Stimulated activated CD4-positive, alpha-beta T cell treated with anti-CD3 and anti-CD28 coated beads, Interleukin-2, amount 100 ng/mL, for 4 hours (primary cell): ENCODE results near the gene TREM1.
A peak's percentile ranks its signal among the peaks of the same experiment; 100 is the strongest.

Experiments used
- DNase-seq: peaks from one replicate; pipeline ENCODE4 v3.0.0-alpha.2; 2020; ENCODE audit warnings: low read depth

TREM1 gene

GRCh38 chr6:41294214-41294872 is 7.9 kb upstream of the TREM1 start:
- DNase-seq, result no peak

DNA sequence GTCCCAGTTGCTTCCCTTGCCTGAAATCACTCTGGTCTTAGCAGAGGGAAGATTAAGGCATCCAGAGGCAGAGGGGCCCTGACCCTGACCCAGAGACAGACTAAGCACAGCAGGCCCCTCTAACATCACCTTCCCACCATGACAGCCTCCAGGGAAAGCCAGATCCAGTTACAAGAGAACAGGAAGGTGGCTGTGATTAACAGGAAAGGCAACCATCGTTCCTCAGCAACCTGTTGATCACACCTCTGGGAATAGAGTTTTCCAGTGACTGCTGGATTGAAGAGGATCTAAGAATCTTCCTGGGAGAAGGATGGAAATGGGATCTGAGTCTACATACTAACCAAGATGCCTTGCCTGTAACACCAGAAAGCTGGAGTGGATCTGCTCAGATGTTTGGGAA is 5.2 kb upstream of the TREM1 start:
- DNase-seq, result no peak

DNA sequence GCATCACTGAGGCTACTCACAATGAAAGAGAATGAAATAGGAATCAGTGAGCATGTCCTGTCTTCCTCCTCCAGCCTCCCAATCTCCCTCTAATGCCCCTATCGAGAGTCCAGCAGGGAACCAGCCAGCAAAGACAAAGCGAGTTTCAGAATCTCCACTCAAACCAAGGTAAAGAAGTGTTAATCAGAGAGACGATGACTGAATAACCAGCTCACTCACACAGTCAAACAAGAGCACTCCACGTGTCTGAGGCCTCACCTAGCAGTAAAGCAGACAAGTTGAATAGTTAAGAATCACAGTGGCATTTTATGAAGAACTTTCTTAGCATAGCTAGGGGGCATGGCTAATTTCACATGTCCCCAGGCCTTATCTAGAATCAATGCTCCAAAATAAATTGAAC is 3.3 kb upstream of the TREM1 start:
- no peak for DNase-seq

DNA sequence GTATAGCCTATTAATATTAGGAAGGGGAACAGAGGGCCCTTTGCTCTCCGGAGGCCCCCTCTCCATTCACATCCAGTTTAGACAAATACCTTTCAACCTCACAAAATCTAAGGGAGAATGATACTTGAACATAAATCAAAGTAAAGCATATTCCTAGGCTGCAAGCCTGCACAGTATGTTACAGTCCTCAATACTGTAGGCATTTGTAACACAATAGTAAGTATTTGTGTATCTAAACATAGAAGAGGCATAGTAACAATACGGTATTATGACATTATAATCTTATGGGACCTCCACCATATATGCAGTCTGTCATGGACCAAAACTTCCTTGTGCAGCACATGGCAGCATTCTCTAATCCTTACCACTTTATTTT is 2.3 kb upstream of the TREM1 start:
- no peak for DNase-seq

DNA sequence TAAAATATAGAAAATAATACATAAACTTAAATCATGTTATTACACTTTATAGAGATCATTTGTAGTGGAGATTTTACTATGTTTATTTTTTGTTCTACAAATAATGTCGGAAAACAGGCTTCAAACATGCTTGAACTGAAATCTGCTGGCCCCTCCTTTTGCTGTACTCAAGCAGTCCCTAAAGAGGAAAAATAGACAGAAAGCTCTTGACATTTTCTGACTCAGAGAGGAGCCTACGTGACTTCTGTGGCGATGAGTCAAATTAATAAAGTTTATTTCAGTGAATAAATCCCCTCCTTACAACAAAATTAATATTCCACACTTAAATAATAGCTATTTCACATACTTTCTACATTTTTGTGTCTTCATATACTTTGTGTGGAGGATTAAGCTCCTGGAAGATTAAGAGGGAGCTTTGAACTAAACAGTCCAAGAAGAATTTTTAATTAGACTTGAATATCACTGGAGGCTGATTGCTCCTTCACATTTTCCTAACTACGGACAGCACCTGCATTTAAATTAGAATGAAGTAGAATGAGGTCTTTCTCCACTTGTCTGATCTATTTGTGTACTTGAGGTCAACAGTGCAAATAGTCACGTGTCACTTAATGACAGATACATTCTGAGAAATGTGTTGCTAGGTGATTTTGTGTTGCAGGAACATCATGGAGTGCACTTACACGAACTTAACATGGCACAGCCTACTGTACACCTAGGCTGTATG is 1.7 kb upstream of the TREM1 start:
- no peak for DNase-seq

DNA sequence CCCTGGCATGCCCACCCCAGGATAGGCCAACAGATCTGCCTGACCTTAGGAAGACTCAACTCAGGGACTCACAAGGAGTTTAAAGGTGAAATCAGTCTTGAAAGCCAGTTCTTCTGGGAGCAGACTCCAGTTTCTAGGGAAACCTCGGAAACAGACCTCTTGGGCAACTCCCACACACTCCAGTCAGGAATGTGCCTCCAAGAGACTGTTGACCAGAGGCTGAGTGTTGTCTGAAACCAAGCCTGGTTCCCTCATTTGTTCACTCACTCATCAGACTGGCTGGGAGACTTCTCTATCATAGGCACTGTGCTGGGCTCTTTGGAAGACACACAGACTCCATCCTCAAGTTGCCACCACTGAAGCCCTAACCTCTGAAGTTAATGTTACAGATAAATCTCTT is 1.8 kb downstream of the TREM1 start:
- DNase-seq, result no peak

GRCh38 chr6:41283600-41283999 is 2.9 kb downstream of the TREM1 start:
- DNase-seq, result no peak

DNA sequence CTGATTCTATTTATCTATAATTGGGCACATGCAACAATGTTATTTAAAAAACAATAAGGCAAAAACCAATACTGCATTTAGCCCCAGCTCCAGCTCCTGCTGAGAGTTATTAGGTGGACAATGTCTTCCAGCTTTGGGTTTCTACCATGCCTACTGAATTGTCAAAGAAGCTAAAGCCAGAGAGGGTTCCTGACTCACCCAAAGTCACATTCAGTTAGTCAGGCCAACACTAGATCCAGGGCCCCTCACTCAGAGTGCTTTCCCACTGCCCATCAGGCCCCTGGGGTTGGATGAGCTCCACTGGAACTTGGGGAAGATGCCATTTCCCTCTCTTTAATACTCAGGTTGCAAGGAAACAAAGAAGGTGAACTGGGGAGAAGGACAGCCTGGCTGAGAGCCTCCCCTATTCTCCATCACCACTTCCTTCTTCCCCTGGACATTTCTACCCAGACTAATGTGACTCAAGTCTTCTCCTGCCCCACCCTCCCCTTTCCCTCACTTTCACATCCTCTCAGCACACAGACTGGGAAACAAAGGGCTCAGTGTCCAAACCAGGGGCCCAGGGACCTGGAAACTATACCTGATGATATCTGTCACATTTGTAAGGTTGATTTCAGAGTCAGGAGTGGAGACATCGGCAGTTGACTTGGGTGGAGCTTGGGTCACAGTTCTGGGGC is 6.0 kb downstream of the TREM1 start:
- no peak for DNase-seq

GRCh38 chr6:41278699-41279405 is 7.6 kb downstream of the TREM1 start:
- peak; percentile 68 for DNase-seq

GRCh38 chr6:41277605-41278004 is 8.9 kb downstream of the TREM1 start:
- DNase-seq, result no peak

GRCh38 chr6:41275489-41275888 is 11.0 kb downstream of the TREM1 start:
- no peak for DNase-seq

DNA sequence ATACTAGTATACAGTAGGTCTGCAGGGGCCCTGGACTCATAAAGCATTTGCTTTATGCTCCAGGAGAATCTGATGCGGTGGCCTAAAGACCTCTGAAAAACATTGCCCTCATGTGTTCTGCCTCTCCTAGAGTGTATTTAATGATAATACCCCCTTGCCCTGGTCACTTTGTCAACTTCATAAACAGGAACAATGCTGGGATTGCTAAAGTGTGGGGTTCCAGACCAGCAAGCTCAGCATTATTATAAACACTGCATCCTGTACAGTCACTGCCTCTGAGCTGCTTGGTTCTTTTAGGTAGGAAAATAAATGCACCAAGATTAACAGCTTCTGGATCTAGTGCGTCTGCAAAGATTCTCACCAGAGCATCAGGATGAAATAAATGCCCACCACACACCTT is 12.2 kb downstream of the TREM1 start:
- DNase-seq, result no peak

GRCh38 chr6:41273714-41274113 is 12.8 kb downstream of the TREM1 start:
- DNase-seq, result no peak

GRCh38 chr6:41272591-41273240 is 13.8 kb downstream of the TREM1 start:
- DNase-seq, result no peak

GRCh38 chr6:41271901-41272395 is 14.5 kb downstream of the TREM1 start:
- no peak for DNase-seq

GRCh38 chr6:41269716-41270115 is 16.8 kb downstream of the TREM1 start:
- no peak for DNase-seq

GRCh38 chr6:41269166-41269565 is 17.3 kb downstream of the TREM1 start:
- DNase-seq, result no peak

GRCh38 chr6:41268478-41268877 is 18.0 kb downstream of the TREM1 start:
- no peak for DNase-seq

- DNase-seq, result no peak
Observed at GRCh38 chr6:41266541-41266940, 19.9 kb downstream of the TREM1 start.

DNA sequence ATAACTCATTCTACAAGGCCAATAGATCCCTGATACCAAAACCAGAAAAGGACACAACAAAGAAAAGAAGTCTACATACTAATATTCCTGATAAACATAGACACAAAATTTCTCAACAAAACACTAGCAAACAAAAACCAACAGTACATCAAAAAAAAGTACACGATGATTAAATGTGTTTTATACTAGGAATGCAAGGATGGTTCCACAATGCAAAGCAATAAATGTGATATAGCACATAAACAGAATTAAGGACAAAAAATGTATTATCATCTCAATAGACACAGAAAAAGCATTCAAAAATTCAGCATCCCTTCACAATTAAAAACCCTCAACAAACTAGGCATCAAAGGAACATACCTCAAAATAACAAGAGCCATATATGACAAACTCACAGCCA is 23.2 kb downstream of the TREM1 start:
- DNase-seq, result no peak

DNA sequence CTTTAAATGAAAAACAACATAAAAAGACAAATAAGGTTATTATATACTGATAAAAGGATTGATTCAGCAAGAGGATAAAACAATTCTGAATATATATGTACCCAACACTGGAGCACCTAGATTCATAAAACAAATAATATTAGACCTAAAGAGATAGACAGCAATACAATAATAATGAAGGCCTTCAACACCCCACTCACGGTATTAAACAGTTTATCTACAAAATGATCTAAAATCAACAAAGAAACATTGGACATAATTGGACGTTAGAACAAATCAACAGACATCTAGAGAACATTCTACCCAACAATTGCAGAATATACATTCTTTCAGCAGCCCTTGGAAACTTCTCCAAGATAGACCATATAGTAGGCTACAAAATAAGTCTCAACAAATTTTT is 24.1 kb downstream of the TREM1 start:
- no peak for DNase-seq

DNA sequence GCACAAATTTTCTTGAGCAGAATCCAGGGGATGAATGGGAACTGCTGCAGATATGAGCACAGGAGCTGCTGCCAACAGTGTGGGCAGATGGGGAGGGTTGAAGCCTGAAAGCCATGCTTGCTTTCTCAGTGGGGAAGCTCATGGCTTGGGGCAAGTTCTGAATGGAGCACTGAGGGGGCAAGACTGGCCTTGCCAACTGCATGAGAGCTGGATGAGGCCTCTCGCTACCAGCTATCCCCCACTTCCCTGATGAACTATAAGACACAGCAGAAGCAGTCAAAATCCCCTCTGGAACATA is 28.3 kb downstream of the TREM1 start:
- no peak for DNase-seq
